HG02642 (cell line): ENCODE measurements around the gene TGFBR3.

Source experiments
- ATAC-seq: cut with Tn5 transposase; IDR thresholded peaks from one replicate; pipeline ENCODE4 v1.9.1; 2021; ENCODE audit warnings: mild to moderate bottlenecking; ENCODE audit not compliant: unreplicated experiment, poor library complexity

Gene TGFBR3

DNA sequence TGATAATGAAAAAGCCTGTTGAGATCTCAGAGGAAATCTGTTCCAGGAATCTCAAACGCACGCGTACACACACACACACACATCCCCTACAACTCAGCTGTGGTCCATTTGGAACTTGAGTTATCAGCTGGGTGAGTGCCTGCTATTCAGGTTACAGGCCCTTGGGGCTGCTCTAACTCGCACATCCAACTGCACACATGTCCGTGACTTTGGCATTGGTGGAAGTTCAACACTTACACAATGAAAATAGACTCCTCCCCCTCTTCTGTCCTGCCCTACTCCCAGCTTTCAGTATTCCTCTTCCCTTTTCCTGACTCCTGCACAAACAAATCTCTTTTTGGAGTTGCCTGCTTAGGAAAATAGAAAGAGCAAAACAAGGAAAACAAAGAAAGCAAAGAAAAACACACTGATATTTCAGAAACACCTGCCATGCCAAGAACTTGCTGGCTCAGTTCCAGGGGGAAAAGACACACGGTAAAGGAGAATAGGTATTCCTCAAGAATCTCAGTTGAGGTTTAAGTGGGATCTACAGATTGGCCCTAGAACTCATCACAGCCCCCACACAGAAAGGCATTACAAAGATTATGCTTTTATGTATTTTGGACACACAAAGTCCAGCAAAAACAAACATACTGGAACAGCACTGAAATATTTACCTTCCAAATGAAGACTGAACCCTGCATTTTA, 140.9 kb downstream of the TGFBR3 start:
- no peak for ATAC-seq

DNA sequence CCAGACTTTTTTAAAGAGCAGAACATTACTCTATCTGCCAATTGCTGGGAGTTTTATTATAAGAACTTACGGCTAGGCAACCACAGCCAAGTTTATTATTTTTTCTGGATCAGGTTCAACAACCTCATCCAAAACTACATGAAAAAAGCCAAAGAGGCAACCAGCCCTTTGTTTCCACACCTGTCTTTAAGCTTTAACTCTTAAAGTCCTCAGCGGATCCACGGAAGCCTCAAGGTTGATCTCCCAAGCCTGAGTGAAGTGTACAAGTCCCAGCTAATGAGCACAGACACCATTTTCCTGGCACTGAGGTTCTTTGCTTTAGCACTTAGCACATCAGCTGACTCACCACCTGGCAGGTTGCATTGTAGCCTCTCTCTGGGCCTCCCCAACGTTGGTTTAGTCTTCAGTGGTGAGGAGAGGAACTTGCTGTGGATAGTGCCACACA, 143.1 kb downstream of the TGFBR3 start:
- no peak for ATAC-seq

DNA sequence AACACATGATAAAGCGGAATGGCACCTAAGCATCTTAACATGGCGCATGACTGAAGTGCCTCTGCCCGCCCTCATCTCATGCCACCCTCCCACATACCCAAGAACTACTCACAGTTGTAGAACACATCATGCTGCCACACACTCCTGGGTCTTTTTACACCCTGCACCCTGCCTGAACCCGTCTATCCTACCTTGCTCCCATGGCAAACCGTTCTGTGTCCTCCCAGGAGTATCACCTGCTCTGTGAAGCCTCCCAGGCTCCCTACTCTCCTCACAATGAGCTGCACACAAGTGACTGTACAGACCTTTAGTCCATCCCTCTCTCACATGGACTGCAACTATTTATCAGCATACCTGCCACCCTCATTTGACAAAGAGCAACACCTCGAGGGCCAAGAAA, 144.0 kb downstream of the TGFBR3 start:
- no peak for ATAC-seq

DNA sequence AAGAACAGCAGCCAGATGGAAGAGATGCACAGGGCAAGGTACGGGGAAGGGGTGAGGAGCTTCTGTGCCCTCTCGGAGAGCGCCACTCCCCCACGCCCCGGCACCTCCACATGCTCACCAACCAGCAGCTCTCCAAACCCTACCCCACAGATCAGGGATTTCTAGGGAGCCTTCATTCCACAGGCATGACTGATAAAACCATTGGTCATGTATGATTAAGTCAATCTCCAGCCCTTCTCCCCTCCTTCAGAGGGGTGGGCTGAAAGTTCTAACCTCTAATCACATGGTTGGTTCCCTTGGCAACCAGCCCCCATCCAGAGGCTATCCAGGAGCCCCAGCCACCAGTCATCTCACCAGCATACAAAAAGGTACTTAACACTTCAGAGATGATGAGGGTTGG, 144.7 kb downstream of the TGFBR3 start:
- ATAC-seq, result no peak

DNA sequence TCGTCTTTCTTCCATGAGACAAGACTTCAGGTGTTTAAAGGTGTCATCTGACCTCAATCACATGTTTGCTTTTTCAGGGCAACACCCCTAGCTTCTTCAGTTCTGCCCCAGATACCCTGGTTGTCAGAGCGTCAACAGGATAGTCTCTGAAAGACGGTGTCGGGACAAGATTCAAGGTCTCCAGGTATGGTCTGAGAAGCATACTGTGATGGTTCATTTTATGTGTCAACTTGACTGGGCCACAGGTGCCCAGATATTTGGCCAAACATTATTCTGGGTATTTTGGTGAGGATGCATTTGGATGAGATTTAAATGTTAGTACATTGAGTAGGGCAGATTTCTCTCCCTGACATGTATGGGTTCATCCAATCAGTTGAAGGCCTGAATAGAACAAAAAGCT, 148.3 kb downstream of the TGFBR3 start:
- ATAC-seq, result no peak

DNA sequence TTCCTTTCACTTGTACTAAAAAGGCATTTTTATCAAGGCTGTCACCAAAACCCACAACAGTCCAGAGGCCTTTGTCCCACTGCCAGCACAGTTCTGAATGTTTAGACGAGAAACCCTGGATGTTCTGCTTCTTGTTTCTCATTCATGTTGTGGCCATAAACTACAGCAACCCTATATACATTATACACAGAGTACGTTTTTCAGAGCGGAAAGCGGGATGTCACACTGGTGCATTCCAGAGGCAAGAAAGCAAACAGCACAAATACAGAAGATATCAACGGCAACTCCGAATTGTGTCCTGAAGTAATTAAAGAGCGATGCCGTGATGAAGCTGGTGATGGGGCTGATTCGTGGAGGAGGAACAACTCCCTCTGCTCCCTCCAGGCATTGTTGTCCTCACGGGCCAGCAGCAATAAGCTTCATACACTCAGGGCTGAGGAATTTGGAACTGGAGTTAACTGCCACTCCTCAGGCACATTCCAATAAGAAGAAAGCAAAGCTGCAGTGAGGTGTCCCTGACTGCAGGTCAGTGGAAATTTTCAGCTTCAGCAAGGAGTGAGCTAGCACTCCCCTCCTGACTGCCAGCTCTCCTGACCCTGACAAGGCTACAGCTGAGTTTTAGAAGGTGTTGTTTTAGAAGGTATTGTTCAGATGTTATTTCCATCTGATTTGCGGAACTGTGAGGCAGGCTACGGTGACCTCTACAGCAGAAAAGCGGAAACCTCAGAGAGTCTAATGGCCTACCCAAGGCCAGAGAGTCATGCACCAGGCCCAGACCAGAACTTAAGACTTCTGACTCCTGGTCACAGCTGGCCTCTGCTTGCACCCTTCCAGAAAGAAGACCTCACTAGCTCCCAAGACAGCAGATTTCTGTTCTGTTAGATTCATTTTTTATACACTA, 149.0 kb downstream of the TGFBR3 start:
- no peak for ATAC-seq

DNA sequence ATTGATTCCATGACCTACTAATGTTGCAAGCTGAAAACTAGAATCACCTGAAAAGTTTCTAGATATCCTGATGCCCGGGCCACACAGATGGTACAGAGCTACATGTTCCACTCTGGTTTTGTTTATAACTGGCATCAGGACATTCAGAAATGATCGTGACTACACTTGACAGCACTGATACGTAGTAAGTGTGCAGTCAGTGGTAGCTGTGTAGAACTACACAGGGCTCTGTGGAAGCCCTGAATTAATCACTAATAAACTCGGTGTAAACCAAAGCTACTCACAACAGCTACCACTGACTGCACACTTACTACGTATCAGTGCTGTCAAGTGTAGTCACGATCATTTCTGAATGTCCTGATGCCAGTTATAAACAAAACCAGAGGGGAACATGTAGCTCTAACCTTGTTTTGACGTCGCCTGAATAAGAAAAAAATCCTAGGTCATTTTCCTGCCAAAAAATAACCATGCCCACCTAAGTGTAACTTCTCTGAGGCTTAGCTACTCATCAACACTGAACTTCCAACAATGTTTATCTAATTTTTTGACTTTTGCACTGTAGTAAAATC, 149.7 kb downstream of the TGFBR3 start:
- ATAC-seq, result no peak

DNA sequence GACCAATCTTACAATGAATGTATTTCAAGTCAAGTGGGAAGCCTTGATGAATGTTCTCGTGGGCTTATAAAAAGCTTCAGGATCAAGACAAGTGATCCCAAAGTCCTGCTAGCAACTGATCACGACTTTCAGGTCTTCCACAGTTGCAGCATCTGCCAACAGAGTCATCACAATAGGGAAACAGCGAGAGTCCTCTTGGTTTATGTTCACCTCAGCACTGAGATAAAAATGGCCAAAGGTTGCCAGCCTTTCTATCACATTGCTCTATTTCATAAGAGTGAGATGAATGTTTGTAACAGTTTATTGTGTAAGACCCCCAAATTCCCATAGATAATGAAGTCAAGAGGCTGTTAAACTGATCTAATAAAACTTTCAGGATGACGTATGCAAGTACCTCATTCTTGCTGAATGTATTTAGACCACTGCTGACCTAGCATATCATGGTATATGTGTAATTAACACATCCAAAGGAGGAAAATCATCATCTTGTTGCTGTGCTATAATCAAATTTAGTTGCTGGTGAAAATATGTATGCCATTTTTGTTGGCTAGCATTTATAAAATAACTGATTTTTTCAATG, 150.6 kb downstream of the TGFBR3 start:
- no peak for ATAC-seq

DNA sequence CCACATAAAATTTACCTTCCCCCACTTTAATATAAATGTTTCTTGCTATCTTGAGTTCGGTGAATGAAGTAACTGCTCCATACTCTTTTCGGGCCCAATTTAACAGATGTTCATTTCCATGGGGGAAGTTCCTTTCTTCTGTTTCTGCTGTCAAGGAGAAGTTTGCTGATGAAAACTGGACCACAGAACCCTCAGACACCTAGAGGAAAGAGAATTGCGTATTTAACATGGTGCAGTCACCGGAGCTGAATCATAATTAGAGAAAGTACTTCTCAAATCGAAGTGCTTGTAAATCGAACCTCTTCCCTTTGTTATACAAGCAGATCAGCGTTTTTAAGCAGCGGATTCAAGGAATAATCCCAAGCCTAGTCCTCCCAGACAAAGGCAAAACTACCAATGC, 151.2 kb downstream of the TGFBR3 start:
- ATAC-seq, result no peak

DNA sequence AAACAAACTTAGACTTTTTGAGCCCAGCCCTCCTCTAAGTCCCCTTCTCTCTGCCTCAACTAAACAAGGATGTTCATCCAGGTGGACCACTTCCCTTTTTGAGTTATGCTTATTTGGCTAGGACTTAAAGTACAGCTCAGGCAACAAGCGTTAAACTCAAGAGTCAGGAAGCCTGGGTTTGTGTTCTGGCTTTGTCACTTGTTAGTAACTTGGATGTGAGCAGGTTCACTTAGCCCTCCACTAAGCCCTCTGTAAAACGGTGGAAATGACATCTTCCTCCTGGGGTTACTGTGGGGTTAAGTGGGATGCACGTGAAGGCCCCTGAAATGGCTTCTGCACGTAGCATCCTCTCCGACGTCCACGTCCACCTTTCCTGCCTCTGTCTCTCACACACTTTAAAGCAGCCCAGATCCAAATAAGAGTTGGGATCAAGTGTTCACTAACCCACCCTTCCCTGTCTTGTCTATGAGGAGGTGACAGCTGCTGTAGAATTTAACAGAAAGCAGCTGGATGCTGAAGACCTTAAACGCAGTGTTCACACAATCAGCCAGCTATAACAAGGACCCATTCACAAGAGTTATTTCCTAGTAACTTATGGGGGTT, 152.7 kb downstream of the TGFBR3 start:
- ATAC-seq, result no peak

DNA sequence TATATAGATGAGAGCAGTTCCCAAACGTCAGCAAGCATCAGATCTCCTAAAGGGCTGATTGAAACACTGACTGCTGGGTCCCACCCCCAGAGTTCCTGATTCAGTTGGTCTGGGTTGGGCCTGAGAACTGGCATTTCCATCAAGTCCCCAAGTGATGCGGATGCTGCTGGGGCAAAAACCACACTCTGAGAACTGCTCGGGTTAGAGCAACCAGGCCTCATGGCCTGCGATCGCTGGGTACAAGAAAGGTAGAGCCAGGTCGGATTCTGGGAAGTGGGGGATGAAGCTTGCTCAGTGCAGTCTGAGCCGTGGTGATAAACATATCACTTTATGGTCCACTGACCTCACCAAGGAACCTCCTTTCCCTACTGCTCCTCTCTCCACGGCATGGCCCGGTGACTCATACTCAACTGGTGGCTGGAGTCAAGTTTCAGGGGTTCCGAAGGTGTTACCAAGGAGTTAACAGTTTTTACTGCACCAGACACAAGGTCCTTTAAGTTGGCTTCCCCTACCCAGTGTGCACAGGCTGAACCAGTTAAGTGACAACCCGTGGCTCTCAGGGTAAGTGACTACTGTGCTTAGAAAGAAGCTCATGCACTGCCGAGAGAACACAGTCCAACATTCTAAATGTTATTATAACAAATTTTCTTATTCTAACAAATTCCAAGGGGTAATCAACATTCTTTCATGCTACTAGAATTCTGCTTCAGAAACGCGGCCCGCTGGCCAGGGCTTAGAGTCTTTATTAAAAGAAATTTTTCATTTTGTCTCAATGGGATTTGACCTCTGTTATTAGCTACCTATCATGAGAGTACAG, 153.5 kb downstream of the TGFBR3 start:
- peak; percentile 42 for ATAC-seq

DNA sequence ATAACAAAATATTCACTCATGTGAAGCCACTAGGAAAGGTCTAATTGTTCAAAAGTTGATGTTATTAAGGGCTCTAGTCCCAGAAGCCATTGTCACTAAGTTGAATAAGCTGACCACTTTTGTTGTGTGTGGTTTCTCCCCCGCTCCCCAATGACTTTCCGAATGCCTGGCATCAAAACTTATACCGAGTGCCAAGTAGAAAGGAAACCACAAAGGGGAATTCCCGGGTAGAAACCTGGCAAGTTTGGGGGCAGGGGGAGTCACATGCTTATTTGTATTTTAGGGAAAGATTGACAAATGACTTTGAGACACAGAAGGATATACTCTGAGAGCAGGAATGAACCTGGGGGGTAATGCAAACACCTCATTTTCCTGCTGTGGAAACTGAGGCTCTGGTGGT, 154.1 kb downstream of the TGFBR3 start:
- ATAC-seq, result no peak

DNA sequence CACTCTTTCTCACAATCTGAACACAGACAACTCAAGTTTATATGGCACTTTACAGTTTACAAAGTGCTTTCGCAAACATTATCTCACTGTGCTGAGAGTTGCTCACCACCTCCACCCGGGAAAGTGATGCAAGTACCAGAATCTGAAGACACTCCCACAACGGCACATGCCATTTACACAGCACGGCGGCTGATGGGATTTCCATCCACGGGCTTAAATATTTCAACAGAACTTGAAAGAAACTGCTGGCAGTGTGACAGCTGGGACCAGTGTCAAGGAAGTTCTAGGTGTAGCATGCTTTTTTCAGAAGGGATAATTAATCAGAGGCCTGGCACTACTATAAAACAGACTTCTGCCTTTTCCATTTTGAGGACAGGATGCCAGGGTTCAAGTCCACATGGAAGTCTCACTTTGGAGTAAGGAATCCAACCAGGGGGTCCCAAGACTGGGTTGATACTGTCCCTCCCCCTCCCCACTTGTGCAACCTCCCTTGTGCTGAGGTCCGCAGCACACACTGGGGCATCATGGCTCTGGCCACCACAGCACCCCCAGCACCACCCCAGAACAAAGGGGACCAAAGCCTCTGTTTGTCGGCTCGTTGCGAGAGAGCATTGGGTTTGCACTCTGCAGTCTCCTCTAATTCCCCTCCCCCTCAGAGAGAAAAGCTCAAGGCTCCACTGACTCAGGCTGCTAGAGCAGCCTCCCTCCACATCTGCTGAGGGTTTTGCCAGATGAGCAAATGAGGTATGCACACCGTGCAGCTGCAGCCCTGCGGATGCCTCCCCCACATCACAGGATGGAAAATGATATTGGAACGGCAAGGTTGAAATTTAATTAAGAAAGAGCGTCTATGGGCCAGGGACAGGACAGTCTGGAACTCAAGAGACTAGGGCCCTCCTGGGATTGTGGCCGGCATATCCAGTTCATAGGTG, 154.9 kb downstream of the TGFBR3 start:
- no peak for ATAC-seq

DNA sequence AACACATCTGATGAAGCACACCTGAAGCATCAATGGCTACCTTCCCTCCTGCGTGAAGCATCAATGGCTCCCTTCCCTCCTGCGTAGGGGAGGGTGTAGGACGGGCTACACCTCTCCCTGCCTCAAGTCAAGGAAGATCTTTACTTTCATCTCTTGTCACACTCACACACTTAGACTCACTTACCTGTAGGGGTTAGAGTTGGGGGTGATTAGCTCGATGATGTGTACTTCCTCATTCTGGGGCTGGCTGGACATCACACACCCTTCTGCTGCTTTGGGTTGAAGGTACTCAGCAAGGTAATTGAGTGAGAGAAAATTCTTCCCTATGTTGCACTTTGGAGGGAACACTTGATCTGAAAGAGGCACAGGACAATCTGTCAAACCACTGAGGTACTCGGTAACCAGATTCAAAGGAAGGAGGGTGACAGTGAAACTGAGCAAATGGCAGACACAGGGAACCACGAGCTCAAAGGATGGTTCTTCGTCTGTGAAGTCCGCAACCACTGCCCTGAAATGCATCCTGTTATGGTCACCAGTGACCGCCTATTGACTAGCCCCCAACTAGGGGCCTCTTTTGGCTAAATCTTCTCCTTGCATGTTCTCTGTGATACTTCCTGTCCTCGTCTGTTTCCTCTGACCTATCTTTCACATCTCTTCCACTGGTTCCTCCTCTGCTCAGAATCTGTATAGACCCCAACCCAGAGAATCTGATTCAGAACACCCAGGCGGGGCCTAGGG, 156.2 kb downstream of the TGFBR3 start:
- ATAC-seq, result no peak

DNA sequence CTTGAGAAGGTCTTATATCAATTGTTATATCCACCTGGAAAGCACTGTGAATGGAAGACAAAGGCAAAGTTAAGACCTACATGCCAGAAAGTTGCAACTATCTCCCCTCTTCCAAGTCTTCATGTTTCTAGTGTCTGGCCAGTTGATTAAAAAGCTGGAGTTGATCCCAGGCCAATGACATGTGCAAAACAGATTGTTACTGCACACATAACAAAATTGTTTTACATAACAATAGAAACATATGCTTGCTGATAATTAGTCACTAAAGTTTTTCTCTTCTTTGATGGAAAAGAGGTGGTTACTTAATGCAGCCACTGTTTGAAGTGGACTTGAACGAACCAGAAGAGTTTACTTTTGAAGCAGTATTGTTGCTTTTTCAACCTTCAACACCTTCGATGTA, 158.2 kb downstream of the TGFBR3 start:
- ATAC-seq, result no peak

DNA sequence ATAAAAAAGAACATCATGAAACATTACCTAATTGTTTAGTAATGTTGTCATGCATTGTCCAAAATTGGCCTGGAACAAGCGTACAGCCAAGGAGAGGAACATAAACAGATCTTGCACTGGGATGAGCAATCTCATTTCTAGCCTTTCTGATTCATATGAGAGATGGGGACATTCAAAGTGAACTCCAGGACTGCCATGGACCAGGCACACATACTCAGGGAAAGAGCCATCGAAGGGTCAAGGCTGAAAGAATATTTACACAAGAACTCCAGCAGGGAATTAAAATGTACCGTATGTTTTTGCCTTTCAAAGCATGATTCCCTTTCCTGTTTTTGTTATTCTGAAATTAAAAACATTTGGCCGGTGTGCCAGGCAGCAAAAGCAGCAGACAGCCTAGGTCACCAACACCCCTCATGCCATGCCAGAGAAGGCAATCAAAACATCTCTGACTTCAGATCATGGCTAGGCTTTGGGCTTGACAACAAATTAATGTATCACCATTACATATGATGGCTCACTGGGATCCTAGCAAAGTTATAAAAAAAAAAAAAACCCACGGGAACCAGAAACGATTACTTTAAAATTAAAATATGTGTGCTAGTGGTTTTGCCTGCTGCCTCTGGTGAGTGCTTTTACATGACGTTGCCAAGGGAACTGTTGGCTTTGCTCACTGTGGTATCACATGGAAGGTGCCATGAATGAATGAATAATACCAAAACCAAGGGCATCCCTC, 159.8 kb downstream of the TGFBR3 start:
- ATAC-seq, result no peak

DNA sequence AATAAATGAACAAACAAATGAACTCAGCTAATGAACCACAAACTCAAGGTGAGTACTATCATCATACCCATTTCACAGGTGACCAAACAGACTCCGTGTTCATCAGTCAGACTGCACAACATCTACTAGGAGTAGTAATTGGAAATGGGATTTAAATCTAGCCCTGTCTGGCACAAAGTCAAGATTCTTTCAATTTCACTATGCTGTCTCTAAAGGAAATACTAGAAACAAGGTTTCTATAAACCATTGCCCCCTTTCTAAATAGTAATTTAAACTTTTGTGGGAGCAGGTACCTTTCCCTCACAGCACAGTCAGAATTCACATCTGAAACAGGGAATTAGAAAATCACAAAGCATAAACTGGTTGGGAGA, 160.3 kb downstream of the TGFBR3 start:
- ATAC-seq, result no peak
